CD4-positive, CD25-positive, alpha-beta regulatory T cell (primary cell): ENCODE measurements around the gene MCM10. TPM values are rescaled to one million over a fixed set of nuclear protein-coding genes. Genes with fewer than 3 reads are reported as not detected.

Source experiments
- ATAC-seq, 2 donors: fragments of 150-1000 bp; cut with Tn5 transposase; one replicate each; pipeline ENCODE4 v1.10.0; 2021; ENCODE audit warnings: low read depth in 2 of 2, moderate number of reproducible peaks in 2 of 2, moderate library complexity in 1 of 2
- DNase-seq, 3 donors: peaks; one replicate each; pipeline versions ENCODE4 v3.0.0 to v3.0.0-alpha.2; 2012 to 2022; ENCODE audit warnings: mixed read lengths in 1 of 3
- H3K27ac ChIP-seq: one replicate; pipeline ENCODE4 v1.7.0; 2013; ENCODE audit warnings: mild to moderate bottlenecking, low read length; ENCODE audit not compliant: insufficient read depth, poor library complexity, severe bottlenecking
- H3K27me3 ChIP-seq: one replicate; pipeline ENCODE4 v1.7.0; 2013; ENCODE audit warnings: low read length; ENCODE audit not compliant: control insufficient read depth, insufficient read depth
- H3K36me3 ChIP-seq: one replicate; pipeline ENCODE4 v1.7.0; 2013; ENCODE audit warnings: mild to moderate bottlenecking, low read length, moderate library complexity; ENCODE audit not compliant: control insufficient read depth, insufficient read depth
- H3K4me1 ChIP-seq: 2 replicates; pipeline ENCODE4 v1.7.0; 2013; ENCODE audit warnings: mild to moderate bottlenecking, low read length; ENCODE audit not compliant: insufficient read depth, control insufficient read depth, poor library complexity, severe bottlenecking
- H3K4me3 ChIP-seq: one replicate; pipeline ENCODE4 v1.7.0; 2013; ENCODE audit warnings: low read depth, mild to moderate bottlenecking, low read length, moderate library complexity
- H3K9me3 ChIP-seq, 2 experiments: 1 replicate in 1 of 2; 2 replicates in 1 of 2; pipeline ENCODE4 v1.7.0; 2013; ENCODE audit warnings: low read length in 2 of 2, mild to moderate bottlenecking in 1 of 2, moderate library complexity in 1 of 2; ENCODE audit not compliant: control insufficient read depth in 2 of 2
- H3K27ac Mint-ChIP-seq, 3 donors: one replicate each; pipeline ENCODE4 v1.8.0; 2020 to 2022; ENCODE audit warnings: mild to moderate bottlenecking in 3 of 3, mixed read lengths in 3 of 3, moderate library complexity in 2 of 3
- H3K27me3 Mint-ChIP-seq: one replicate; pipeline ENCODE4 v1.8.0; 2022; ENCODE audit warnings: mild to moderate bottlenecking, mixed read lengths
- H3K36me3 Mint-ChIP-seq: one replicate; pipeline ENCODE4 v1.8.0; 2020; ENCODE audit warnings: mixed read lengths
- H3K4me1 Mint-ChIP-seq, 4 donors: one replicate each; pipeline ENCODE4 v1.8.0; 2020 to 2022; ENCODE audit warnings: mixed read lengths in 4 of 4, mild to moderate bottlenecking in 1 of 4
- H3K4me3 Mint-ChIP-seq, 4 donors: one replicate each; pipeline ENCODE4 v1.8.0; 2020 to 2022; ENCODE audit warnings: mild to moderate bottlenecking in 4 of 4, mixed read lengths in 4 of 4, moderate library complexity in 3 of 4
- H3K9me3 Mint-ChIP-seq, 7 donors: one replicate each; pipeline ENCODE4 v1.8.0; 2020 to 2022; ENCODE audit warnings: mixed read lengths in 7 of 7, mild to moderate bottlenecking in 3 of 7, moderate library complexity in 2 of 7
- polyA plus RNA-seq, 4 donors: library from polyadenylated mRNA; unstranded; fragments of 300-500 nt; fragmentation: Illumina TruSeq; gene quantifications; one replicate each; pipeline ENCODE4 v1.2.3, GENCODE V29; 2021
- total RNA-seq: library from RNA; stranded (reverse); gene quantifications from one replicate; pipeline ENCODE4 v1.2.3, GENCODE V29; 2022

MCM10 gene
- total and polyA plus RNA-seq, 5 donors from 2014 or later: 0.19 to 2.1 (median 0.52) TPM

DNA sequence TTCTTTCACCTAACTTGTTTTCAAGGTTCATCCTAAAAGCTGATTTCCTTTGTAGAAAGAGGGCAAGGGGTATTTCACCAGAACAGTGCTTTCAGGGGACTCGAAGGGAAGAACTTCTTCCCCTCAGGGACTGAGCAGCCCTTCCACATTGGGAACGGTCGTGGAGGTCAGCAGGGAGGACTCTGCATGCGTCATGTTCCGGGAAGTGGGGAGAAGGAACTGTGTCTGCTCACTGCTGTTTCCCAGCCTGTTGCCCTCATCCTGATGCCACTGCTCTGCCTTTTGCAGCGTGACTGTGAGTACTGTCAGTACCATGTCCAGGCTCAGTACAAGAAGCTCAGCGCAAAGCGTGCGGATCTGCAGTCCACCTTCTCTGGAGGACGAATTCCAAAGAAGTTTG lies 27.2 kb downstream of the MCM10 start:
- H3K27me3 Mint-ChIP-seq: no peaks in the 10 kb centered on the region
- peaks cover 0 to 4% (median 0%) of the 10 kb centered on the region in 7 donors for H3K9me3 Mint-ChIP-seq

GRCh38 chr10:13189961-13190360 lies 28.6 kb downstream of the MCM10 start:
- DNase-seq (no peak), ATAC-seq (no peak)
- no peak overlapping the region for H3K4me3 Mint-ChIP-seq
- H3K27me3 Mint-ChIP-seq: no peaks in the 10 kb centered on the region
- no peak overlapping the region for H3K27ac ChIP-seq
- no peaks in the 10 kb centered on the region for H3K36me3 Mint-ChIP-seq
- H3K27ac Mint-ChIP-seq: no peak overlapping the region
- no peaks in the 10 kb centered on the region for H3K36me3 ChIP-seq
- no peak overlapping the region for H3K4me3 ChIP-seq
- no peaks in the 10 kb centered on the region for H3K4me1 Mint-ChIP-seq
- H3K9me3 Mint-ChIP-seq: peaks cover 0 to 4% (median 0%) of the 10 kb centered on the region in 7 donors
- no peaks in the 10 kb centered on the region for H3K9me3 ChIP-seq
- H3K4me1 ChIP-seq: no peaks in the 10 kb centered on the region
- H3K27me3 ChIP-seq: no peaks in the 10 kb centered on the region

More for the DNA sequence above, 27.2 kb downstream of the MCM10 start:
- Histone ChIP-seq H3K4me3 (no peak overlapping the region), H3K36me3 (no peaks in the 10 kb centered on the region), H3K27ac (no peak overlapping the region), H3K4me1 (no peaks in the 10 kb centered on the region), H3K27me3 (no peaks in the 10 kb centered on the region), H3K9me3 (no peaks in the 10 kb centered on the region)
- Mint-ChIP-seq H3K4me1 (no peaks in the 10 kb centered on the region), H3K27ac (no peak overlapping the region), H3K4me3 (no peak overlapping the region), H3K36me3 (no peaks in the 10 kb centered on the region)
- ATAC-seq: no peak
- DNase-seq: no peak

DNA sequence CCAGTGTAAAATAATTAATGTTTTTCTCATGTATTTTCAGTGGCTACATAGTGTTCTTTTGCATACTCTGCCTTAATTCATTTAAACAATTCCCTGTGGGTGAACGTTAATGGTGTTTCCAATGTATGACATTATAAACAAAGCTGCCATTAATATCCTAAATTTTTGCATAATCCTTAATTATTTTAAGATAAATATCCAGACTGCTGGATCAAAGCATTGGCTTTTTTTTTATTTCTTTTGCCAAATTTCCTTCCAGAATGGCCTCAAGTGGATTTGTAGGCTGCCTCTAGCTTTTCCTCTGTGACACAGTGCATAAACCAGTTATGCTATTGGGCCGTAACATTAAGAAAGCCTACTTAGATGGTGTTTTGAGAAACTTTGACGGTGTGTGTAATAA lies 29.5 kb downstream of the MCM10 start:
- H3K4me1 ChIP-seq: no peaks in the 10 kb centered on the region
- Mint-ChIP-seq H3K4me3 (no peak overlapping the region), H3K27me3 (no peaks in the 10 kb centered on the region), H3K9me3 (peaks cover 0 to 4% (median 0%) of the 10 kb centered on the region in 7 donors), H3K27ac (no peak overlapping the region), H3K4me1 (no peaks in the 10 kb centered on the region), H3K36me3 (no peaks in the 10 kb centered on the region)
- no peak overlapping the region for H3K4me3 ChIP-seq
- no peaks in the 10 kb centered on the region for H3K36me3 ChIP-seq
- no peak for DNase-seq
- no peak overlapping the region for H3K27ac ChIP-seq
- no peaks in the 10 kb centered on the region for H3K9me3 ChIP-seq
- no peak for ATAC-seq
- no peaks in the 10 kb centered on the region for H3K27me3 ChIP-seq

- Histone ChIP-seq H3K27me3 (no peaks in the 10 kb centered on the region), H3K27ac (no peak overlapping the region), H3K4me1 (no peaks in the 10 kb centered on the region), H3K4me3 (no peak overlapping the region), H3K36me3 (no peaks in the 10 kb centered on the region), H3K9me3 (no peaks in the 10 kb centered on the region)
- H3K27ac Mint-ChIP-seq: no peak overlapping the region
- DNase-seq (no peak), ATAC-seq (no peak)
- H3K4me1 Mint-ChIP-seq: no peaks in the 10 kb centered on the region
- H3K9me3 Mint-ChIP-seq: peaks cover 0 to 4% (median 0%) of the 10 kb centered on the region in 7 donors
- no peak overlapping the region for H3K4me3 Mint-ChIP-seq
- H3K27me3 Mint-ChIP-seq: no peaks in the 10 kb centered on the region
- H3K36me3 Mint-ChIP-seq: no peaks in the 10 kb centered on the region
These were observed 30.0 kb downstream of the MCM10 start for GRCh38 chr10:13191362-13191761.

DNA sequence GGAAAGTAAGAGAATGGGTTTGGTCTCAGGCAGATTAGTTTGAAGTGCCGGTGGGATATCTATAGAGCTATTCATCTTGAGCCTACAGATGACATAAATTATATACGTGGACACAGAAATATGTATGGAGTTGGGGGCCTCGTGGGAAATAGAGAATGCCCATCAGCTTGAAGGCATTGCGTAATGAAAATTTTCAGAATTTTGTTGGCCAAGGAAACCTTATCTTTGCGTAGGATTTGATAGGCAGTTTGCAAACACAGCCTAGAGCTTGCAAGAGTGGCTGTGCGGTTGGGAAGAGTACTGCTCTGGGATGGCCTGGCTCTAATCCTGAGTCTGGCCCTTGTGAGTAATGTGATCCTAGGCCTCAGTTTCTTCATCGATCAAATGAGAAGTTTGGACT lies 32.3 kb downstream of the MCM10 start:
- H3K4me1 Mint-ChIP-seq: no peaks in the 10 kb centered on the region
- no peaks in the 10 kb centered on the region for H3K9me3 ChIP-seq
- H3K36me3 ChIP-seq: no peaks in the 10 kb centered on the region

GRCh38 chr10:13195016-13195415 lies 33.7 kb downstream of the MCM10 start:
- Mint-ChIP-seq H3K27me3 (no peaks in the 10 kb centered on the region), H3K36me3 (no peaks in the 10 kb centered on the region), H3K27ac (peak overlapping the region in 1 of 3 donors; percentile 13), H3K9me3 (no peaks in the 10 kb centered on the region), H3K4me1 (no peaks in the 10 kb centered on the region), H3K4me3 (no peak overlapping the region)
- Histone ChIP-seq H3K27ac (no peak overlapping the region), H3K4me3 (no peak overlapping the region), H3K27me3 (no peaks in the 10 kb centered on the region), H3K9me3 (no peaks in the 10 kb centered on the region), H3K4me1 (no peaks in the 10 kb centered on the region), H3K36me3 (no peaks in the 10 kb centered on the region)
- ATAC-seq (no peak), DNase-seq (no peak)

More for the DNA sequence above, 32.3 kb downstream of the MCM10 start:
- Mint-ChIP-seq H3K36me3 (no peaks in the 10 kb centered on the region), H3K27me3 (no peaks in the 10 kb centered on the region), H3K9me3 (no peaks in the 10 kb centered on the region), H3K4me3 (no peak overlapping the region), H3K27ac (no peak overlapping the region)
- H3K4me3 ChIP-seq: no peak overlapping the region
- H3K4me1 ChIP-seq: no peaks in the 10 kb centered on the region
- H3K27me3 ChIP-seq: no peaks in the 10 kb centered on the region
- no peak overlapping the region for H3K27ac ChIP-seq
- ATAC-seq (no peak), DNase-seq (no peak)

GRCh38 chr10:13201132-13201531 lies 39.8 kb downstream of the MCM10 start:
- Histone ChIP-seq H3K4me3 (no peak overlapping the region), H3K27ac (no peak overlapping the region), H3K27me3 (no peaks in the 10 kb centered on the region), H3K36me3 (no peaks in the 10 kb centered on the region), H3K9me3 (no peaks in the 10 kb centered on the region), H3K4me1 (no peaks in the 10 kb centered on the region)
- Mint-ChIP-seq H3K9me3 (no peaks in the 10 kb centered on the region), H3K4me1 (no peaks in the 10 kb centered on the region), H3K36me3 (no peaks in the 10 kb centered on the region), H3K27ac (peak overlapping the region in 2 of 3 donors; percentile 2 to 48), H3K4me3 (no peak overlapping the region), H3K27me3 (no peaks in the 10 kb centered on the region)
- ATAC-seq (no peak), DNase-seq (no peak)

GRCh38 chr10:13206091-13206490 lies 44.7 kb downstream of the MCM10 start:
- H3K27ac ChIP-seq: no peak overlapping the region
- Mint-ChIP-seq H3K4me3 (no peak overlapping the region), H3K27me3 (no peaks in the 10 kb centered on the region), H3K4me1 (no peaks in the 10 kb centered on the region), H3K27ac (peak overlapping the region in 1 of 3 donors; percentile 27), H3K36me3 (no peaks in the 10 kb centered on the region), H3K9me3 (no peaks in the 10 kb centered on the region)
- no peak for DNase-seq
- H3K36me3 ChIP-seq: no peaks in the 10 kb centered on the region
- no peaks in the 10 kb centered on the region for H3K9me3 ChIP-seq
- H3K27me3 ChIP-seq: no peaks in the 10 kb centered on the region
- no peak for ATAC-seq
- no peaks in the 10 kb centered on the region for H3K4me1 ChIP-seq
- no peak overlapping the region for H3K4me3 ChIP-seq
